T follicular helper cell (primary cell): ENCODE results near the gene FOSB.
A peak's percentile ranks its signal among the peaks of the same experiment; 100 is the strongest.

Experiments used
- DNase-seq: peaks from one replicate; pipeline ENCODE4 v3.0.0-alpha.2; 2020; ENCODE audit warnings: low read depth

The FOSB gene

DNA sequence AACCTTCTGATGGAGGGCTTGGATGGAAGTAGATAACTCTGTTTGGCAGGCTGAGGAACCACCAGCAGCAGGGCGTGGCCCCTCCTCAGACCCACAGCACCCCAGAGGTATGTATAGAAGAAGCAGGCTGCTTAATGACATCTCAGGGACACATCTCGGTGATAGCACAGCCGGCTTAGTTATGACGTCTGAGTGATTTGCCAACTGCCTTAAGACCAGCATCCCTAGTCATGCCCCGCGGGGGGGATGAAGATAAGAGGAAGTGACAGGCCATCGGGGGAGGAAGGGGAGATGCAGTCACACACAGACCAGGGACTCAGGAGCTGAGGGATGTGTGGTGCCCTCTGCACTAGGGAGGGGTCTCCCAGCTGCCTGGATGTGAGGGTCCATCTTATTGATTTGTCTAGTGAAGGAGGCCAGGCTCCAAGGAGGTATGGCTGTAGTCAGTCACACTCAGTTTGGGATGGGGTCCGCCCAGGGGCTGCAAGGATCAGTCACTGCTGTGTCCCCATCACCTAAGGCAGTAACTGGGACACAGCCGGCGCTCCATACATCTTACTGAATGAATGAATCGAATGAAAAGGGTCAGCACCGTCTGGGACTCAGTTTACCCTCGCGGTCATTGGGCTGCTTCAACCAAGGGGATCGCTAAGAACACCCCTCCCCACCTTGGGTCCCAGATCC, 24.9 kb upstream of the FOSB start:
- no peak for DNase-seq

DNA sequence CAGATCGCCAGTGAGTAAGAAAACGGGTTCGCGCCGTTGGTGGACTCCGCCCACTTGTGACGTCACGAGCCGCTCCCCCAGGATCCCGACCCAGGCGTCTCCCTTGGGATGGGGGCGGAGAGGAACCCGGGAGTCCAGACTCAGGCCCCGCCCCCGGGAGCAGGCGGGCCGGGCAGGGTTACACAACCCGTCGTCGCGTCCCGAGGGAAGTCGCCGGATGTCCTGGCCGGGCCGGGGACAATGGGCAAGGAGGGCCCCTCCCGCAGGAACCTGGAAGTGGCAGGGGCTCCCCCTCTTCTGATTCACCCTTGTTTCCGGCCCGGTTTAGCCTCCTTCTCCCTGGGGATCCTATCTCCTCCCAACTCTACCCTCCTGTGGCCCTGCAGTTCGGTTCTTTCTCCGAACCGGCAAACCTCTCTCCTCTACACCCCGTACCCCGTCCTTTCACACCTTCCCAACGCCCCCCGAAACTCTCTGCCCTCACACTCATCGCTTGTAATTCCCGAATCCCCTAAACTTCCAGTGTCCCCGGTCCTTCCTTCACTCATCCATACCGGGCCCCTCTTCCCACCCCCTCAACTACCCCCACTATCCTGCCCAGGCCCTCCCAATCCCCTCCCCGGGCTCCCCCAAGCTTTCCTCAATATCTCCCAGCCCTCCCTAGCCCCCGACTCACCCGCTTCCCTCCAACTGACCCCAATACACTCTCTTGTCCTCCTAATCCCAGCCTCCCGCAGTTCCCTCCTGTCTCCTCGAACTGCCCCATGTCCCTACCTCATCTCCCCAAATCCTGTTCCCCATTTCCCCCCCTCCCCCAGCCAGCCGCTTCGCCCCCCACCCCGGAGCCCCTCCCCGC, 24.1 kb upstream of the FOSB start:
- DNase-seq: no peak

DNA sequence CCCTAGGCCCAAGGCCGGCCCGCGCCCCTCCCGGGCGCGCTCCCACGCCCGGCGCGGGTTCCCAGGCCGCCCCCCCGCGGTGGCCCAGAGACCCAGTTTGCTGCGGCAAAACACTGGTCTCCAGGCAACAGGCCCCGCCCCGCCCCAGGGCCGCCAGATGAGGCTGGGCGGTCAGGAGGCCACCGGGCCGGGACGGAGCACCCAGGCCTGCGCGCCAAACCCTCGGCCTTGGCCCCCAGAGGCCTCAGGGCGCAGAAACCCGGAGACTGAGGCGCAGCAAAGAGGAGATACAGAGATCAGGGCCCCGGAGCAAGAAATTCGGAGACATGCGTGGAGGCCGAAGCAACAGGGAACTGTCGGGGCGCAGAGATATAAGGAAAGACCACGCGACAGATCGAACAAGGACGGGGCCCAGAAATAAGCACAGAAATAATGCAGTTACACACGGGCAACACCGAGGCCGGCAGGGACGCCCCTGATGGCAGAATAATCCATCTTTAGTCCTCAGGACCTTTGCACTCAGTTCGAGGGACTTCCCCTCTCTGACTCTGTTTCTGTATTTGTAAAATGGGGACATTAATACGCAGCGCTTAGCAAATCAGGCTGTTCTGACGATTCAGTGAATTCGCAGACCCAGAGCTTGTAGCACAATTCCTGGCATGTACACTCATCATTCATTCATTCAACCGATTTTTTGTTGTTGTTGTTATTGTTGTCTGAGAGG, 23.3 kb upstream of the FOSB start:
- DNase-seq: peak; percentile 69

DNA sequence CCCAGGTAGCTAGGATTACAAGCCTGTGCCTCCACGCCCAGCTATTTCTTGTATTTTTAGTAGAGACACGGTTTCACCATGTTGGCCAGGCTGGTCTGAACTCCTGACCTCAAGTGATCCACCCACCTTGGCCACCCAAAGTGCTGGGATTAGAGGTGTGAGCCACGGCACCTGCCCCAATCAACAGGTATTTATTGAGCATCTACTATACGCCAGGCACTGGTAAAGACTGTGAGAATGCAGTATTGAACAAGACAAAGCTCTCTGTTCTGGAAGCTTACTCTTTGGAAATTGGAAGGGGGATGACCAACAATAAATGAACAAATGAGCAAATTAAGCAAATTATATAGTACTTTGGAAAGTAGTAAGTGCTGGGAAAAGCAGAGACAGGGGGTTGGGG, 22.7 kb upstream of the FOSB start:
- no peak for DNase-seq

DNA sequence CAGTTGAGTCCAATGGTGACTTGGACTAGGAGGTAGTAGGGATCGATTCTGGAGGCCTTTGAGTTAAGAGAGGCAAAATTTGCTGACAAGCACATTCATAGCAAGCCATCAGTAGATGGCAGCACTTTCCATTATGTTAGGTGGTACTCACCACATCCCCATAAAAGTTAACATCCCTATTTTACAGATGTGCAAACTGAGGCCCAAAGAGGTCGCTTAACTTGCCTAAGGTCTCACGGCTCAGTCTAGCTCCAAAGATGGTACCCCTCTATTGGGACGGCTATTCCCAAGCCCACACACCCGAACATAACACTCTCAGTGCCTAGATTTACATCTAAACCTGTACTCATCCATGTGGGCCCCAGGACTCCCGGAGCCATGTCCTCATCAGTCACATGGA, 21.5 kb upstream of the FOSB start:
- no peak for DNase-seq

DNA sequence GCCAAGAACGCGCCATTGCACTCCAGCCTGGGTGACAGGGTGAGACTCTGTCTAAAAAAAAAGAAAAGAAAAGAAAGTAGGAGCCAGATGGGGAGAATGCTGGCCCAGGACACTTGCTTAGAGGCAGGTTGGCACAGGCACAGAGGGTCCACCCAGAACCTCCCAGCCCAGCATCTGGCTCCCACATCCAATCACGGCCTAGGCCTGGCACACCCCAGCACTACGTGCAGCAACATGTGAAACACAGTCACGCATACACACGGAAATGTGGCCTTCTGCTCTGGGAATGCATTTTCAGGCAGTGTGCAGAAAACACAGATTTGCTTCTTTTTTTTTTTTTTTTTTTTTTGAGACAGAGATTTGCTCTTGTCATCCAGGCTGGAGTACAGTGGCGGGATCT, 20.9 kb upstream of the FOSB start:
- no peak for DNase-seq

DNA sequence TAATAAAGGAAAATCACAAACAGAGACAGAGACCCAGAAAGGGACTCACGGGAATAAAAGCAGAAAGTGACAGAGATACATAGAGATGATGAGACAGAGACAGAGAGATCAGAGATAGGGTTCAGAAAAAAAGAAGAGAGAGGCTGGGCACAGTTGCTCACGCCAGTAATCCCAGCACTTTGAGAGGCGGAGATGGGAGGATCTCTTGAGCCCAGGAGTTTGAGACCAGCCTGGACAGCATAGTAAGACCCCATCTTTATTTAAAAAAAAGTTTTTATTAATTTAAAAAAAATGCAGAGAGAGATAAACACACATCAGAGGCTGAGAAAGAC, 19.4 kb upstream of the FOSB start:
- DNase-seq: no peak

DNA sequence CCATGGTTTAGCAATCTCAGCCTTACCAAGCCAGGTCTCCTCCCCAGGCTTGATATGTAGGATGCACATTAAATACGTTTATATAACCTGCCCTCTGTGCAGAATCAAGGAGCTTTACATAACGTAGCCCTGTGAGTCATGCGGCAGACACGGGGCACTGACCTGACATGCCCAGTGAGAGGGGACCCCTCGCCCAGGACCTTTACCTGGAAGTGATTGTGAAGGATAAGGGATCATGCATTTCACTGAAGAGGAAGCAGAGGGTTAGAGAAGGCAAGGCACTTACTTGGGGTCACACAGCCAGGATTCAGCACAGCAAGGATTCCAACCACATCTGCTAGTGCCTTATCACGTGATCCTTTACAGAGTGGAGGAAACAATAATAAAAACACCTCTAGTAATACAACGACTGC, 18.9 kb upstream of the FOSB start:
- DNase-seq: no peak

DNA sequence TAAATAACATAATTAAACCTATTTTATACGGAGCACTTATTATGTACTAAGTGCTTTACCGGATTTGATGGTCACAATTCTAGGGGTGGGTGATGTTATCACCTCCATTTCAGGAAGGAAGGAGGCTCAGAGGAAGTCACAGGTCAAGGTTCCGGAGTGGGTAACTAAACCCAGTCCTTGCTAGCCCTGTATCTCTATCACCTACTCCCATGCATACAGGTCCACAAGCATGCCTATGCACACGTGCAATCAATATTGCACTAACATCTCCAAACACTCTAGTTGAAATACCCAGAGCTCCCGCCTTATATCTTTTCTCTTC, 17.8 kb upstream of the FOSB start:
- no peak for DNase-seq

DNA sequence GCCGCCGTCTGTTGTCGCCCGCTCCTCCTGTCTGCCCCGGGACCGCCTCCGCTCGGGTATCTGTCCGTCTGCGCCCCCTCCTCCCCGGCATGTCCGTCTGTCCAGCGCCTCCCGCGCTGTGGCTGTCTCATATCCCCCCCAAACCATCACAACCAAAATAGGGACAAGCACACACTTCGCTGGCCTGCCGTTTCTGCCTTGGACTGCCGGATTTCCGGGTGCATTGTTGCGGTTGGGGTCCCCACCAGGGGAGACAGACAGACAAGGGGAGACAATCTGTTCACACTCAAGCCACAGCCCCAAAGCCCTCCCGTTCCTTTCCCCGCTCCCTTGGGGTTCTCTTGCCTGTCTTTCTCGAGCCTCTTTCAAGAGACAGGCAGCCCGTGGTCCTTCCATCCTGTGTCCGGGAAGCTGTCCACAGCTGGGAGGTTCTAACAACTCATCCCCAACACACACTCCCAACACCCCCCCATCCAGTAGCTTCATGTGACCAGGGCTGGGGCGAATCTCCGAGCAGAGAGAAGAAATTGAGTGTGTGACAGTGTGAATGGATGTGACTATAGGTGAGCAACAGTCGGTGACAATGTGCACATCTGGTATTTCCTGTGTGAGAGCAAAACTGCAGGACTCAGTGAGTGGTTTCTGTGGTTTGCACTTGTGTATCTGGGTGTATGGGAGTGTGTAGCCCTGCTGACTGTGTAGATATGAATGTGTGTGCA, 16.5 kb upstream of the FOSB start:
- peak; percentile 54 for DNase-seq

DNA sequence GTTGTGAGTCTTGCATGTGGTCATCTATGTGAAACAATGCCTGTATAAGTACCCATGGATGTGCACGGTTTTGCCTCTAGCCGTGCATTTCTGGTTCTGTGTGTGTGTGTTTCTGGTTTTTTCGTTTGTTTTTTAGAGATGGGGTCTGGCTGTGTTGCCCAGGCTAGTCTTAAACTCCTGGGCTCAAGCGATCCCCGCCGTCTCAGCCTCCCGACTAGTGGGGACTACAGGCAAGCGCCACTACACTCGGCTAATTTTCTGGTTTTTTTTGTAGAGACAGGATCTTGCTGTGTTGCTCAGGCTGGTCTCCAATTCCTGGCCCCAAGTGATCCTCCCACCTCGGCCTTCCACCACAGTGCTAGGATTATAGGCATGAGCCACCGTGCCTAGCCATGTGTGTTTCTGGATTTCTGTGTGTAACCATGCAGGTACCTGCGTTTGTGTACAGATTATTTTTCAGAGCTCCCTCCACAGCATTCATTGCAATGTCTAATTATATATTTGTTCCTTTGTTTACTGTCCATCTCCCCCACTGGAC, 15.9 kb upstream of the FOSB start:
- DNase-seq: no peak

DNA sequence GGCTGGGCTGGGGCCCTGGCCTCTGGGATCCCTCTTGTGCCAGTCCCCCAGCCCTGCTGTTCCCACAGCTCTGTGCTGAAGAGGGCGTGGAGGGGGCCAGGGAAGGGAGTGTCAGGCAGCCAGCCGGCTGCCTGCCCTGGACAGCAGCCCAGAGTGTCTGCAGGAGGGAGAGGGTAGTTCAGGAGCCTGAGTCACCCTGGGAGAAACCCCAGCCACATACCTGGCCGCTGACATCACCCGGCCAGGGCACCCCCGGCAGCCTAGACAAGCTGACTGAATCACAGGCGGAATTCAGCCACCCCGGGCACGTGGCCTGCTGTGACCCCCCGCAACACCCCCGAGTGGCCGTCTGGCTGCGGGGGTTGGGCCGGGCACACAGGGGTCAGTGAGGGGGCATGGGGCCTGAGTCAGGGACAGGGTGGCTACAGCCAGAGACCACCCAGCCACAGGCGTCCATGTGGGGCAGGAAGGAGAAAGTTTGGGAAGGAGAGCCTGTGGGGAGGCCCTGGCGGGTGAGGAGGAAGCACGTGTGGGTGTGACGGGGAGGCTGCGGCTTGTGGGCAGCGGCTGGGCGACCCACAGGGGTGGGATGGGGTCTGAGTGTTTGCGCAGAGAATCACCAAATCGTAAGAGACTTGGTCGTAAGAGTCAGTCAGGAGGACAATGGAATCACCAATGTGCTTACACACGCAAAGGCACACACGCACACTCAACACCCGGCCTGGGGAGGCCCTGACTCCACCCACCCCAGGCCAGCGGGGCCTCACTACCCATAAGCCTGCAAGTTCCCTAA, 11.9 kb upstream of the FOSB start:
- no peak for DNase-seq

DNA sequence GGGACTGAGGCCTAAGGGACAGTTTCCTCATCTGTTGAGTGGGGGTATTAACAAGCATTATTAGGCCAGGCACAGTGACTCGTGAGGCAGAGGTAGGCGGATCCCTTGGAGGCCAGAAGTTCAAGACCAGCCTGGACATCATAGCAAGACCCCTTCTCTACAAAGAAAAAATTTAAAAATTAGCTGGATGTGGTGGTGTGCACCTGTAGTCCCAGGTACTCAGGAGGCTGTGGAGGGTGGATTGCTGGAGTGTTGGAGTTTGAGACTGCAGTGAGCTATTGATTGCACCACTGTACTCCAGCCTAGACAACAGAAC, 11.3 kb upstream of the FOSB start:
- no peak for DNase-seq

DNA sequence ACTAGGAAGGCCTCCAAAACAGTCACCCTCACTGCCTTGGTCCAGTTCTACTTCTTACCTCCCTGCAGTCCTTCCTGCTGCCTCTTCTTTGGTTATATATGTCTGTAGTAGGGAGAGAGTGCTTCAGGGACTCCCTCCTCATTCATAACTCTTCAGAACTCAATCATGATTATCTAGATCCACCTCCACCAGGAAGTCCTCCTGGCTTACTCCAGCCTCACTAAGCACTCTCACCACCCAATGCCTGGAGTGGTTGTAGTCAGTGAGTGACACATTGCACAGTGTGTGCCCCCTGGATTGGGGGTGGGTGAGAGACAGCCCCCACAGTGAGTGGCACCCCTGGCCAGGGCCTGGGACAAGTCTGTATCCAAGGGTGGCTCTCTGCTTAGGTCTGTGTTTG, 10.0 kb upstream of the FOSB start:
- DNase-seq: no peak

DNA sequence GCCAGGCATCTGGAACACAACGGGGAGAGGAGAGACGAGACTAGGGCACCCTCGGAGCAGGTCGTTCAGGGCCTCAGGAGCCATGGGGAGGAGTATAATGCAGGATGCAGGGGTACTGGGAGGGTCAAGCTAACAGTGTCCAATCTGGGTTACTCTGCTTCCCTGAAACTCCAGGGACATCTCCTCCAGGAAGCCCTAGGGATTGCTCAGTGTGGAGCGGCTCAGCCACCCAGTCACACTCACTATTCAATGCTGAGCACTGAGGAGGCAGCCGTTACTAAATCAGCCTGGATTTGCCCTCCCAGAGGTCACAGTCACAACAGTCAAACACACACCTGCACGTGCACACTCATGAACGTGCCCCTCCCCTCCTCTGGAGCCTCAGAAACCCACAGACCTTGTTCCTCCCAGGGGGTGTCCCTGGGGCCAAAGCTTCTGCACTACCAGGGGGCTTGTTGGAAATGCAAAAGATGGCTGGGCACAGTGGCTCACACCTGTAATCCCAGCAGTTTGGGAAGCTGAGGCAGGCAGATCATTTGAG, 6.9 kb upstream of the FOSB start:
- no peak for DNase-seq

DNA sequence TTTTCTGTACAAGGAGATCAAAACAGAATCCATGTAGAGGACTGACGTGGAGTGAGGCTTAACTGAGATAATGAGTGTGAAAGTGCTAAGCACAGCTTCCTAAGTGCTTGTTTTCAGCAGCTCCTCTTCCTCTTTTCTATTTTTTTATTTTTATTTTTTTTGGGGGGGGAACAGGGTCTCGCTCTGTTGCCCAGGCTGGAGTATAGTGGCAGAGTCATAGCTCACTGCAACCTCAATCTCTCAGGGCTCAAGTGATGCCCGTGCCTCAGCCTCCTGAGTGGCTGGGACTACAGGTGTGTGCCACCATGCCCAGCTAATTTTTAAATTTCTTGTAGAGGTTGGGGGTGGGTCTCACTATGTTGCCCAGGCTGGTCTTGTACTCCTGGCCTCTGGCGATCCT, 5.6 kb upstream of the FOSB start:
- DNase-seq: no peak

DNA sequence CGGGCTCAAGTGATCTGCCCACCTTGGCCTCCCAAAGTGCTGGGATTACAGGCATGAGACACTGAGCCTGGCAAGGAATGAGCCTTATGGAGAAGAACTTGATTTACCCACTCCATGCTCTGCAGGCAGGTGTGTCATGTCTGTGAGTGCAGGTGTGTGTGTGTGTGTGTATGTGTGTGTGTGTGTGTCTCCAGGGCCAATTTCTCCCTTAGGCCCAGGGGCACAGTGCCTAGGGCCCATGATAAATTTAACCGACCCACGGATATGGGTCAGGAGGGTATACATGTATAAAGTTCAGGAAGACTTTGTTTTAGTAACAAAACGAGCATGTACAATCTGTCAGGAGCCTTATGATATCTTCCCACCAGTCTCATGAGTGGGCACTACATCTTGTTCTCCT, 4.6 kb upstream of the FOSB start:
- DNase-seq: no peak

DNA sequence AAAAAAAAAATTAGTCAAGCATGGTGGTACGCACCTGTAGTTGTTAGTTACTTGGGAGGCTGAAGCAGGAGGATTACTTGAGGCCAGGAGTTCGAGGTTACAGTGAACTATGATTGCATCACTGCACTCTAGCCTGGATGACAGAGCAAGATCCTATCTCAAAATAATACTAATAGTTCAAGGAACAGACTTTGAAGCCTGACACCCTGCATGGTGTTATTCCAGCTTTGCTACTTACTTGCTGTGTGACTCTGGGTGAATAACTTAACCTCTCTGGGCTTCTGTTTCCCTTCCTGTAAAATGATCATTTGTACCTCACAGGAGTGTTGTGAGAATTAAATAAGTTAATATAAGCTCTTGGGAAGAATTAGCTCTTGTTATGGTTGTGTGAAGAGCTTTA, 3.5 kb upstream of the FOSB start:
- no peak for DNase-seq

DNA sequence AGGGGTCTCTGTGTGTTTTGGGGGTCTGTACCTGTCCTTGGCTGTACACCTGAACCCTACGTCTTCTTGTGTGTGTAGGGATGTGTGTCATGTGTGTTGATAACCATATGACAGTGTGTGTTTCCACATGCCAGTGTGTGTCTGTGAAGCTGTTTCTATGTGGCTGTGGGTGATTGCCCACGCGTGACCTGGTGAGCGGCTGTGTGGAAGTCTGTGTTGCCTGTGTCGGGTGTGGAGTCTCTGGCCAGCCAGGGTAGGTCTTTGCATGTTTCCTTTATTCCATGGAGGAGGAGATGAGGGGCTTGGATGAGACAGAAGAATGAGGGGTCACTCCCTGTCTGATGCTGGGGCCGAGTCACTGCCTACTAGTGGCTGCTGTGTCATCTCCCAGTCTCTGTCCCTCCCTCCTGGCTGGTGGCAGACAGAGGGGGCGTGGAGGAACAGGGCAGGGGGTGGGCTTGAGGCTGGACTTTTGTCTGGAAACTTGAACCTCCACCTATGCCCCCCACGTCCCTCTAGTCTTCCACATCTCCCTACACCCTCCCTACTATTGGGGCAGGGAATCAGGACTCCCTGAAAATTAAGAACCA, 2.8 kb upstream of the FOSB start:
- DNase-seq: no peak

DNA sequence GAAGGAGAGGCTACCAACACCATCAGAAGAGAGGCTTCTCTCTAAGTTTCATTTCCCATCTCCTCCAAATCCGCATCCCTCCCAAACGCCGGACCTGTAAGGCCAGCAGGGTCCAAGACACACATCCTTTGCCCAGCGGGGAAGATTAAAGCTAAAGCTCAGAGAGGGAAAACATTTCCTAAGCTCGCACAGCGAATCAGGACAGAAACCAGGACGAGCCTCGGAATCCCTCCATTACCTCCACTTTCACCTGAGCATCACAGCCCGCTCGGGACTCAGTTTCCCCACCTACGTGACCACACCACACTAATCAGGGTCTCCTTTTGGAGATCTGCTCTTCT, 711 bp upstream of the FOSB start:
- no peak for DNase-seq

DNA sequence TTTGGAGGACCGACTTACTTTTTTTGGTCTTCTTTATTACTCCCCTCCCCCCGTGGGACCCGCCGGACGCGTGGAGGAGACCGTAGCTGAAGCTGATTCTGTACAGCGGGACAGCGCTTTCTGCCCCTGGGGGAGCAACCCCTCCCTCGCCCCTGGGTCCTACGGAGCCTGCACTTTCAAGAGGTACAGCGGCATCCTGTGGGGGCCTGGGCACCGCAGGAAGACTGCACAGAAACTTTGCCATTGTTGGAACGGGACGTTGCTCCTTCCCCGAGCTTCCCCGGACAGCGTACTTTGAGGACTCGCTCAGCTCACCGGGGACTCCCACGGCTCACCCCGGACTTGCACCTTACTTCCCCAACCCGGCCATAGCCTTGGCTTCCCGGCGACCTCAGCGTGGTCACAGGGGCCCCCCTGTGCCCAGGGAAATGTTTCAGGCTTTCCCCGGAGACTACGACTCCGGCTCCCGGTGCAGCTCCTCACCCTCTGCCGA, 409 bp downstream of the FOSB start:
- peak; percentile 33 for DNase-seq
